HG03439 (cell line): ENCODE results near the gene PDHX.
A peak's percentile ranks its signal among the peaks of the same experiment; 100 is the strongest.
"Not testable (repeated sequence)": the region's sequence is repeated elsewhere in the genome, so short reads cannot be mapped to it uniquely, and the experiment has no call there.

Experiments used
- ATAC-seq: cut with Tn5 transposase; IDR thresholded peaks from one replicate; pipeline ENCODE4 v1.9.1; 2021; ENCODE audit warnings: mild to moderate bottlenecking, moderate library complexity; ENCODE audit not compliant: unreplicated experiment

The PDHX gene

GRCh38 chr11:34910817-34911216 is 5.6 kb upstream of the PDHX start:
- no peak for ATAC-seq

DNA sequence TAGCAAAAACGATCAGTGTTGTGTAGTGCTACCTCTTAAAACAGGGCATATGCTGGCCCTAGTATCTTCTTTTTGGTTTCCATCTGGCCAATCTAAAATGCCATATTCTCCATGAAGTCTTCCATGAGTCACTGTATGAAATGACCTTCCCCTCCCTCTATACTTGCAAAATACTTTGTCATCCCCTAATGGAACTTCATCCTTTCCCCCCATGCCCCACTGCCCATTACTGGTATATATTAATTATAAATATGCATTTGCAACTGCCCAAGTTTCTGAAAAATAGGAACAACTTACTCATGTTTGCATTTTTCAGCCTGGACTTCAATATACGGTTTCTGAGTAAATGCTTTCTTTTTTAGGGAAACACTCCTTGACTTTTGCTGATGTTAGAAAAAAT is 4.7 kb upstream of the PDHX start:
- no peak for ATAC-seq

- not testable (repeated sequence) for ATAC-seq
Observed at GRCh38 chr11:34913556-34913955, 2.9 kb upstream of the PDHX start.

DNA sequence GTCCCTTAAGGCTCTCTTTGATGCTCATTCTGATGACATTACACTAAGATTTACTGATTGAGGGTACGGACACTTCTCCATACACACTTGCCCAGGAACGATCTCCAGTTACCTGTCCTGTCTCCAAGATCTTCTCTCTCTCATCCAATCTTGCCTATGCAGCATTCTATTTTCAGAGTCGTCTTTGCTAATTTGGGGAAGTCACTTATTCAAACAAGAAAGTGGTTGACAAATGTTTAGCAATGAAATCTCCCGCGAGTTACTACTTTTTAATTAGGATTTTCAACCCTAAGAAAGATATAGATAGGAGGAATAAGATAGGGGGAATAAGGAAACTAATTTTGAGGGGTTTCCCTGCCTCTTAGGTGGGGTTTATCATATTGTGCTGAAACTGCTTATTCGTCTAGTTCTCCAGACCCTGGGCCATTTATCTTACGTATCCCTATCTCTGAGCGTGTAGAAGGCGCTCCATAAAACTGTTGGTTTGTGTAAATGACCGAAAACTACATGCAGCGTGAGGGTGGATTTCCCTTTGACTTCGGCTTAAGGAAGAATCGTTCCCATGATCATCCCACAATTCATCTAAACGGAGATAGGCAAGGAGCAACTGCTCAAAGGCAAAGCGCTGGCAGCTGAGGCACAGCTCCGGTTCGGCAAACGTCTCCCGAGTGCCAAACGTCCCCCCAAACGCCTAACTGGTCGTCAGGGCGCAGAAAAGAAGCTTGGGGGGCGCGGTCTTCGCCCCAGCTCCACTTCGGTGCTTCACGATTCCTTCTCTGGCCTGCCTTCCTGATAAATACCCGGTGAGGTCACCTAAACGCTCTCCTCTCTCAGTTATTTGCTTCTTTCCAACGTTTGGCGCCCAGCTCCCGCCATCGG is 1.0 kb upstream of the PDHX start:
- ATAC-seq: peak; percentile 3

GRCh38 chr11:34916843-34917770 is 689 bp downstream of the PDHX start:
- ATAC-seq: no peak

DNA sequence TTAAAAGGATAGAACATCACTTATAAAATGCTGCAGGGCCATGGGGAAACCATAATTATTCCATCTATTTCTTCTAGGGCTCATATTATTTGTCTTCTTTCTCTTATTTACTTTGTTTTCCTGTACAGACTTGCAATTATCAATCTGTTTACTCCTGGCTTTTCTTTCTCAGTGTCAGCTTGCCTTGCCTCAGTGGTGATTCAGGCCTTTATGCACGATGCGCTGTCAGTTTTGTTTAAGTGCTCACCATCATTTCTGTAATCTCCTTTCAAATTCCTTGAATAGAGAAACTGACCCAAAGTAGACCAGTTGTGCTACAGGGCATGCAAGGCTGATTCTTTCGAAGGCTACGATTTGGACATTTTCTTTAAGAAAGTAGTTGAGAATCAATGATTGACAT is 4.7 kb downstream of the PDHX start:
- ATAC-seq: no peak

- ATAC-seq: no peak
Observed at GRCh38 chr11:34924714-34925113, 8.3 kb downstream of the PDHX start.

GRCh38 chr11:34926101-34926830 is 9.8 kb downstream of the PDHX start:
- no peak for ATAC-seq

DNA sequence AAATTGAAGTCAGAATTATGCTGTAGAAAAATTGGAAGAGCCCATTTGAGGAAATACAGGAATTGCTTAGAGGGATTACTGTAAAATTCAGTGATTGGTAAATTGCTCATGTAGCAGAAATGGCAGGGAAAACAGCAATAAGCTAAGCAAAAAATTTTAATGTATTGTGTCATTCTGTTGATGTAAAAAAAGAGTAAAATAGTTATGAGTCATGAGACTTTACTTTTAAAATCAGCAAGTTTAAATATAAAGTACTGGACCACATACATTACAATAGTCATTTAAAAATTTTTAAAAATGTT is 10.4 kb downstream of the PDHX start:
- no peak for ATAC-seq

DNA sequence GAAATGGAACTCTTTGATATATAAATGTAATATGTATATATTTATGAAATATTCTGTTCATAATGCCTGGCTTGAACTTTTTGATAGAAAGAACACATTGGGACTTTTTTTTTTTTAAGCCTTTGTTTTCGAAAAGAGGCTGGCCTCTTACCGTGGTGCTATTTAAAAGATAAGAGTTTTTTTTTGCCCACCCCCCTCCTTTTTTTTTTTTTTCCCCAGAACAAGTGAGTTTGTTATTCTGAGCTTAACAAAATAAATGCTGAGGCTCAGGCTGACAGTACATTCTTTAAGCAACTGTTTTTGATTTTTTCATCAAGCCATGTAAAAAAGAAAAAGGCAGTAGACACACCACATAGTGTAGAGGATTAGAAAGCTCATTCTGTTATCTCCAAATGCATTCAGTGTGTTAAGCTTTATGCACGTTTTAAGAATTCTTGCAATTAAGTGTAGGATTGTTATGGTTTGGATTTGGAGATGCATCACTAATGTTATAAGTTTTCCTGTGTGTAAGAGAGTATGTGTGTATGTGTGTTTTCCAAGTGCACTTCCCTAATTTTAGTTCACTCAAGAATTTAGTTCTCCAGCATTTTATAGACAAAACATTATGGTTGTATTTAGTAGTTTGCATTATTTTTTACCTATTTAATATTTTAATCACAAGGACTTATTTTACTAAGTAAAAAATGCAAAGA is 12.0 kb downstream of the PDHX start:
- ATAC-seq: no peak

GRCh38 chr11:34928960-34929680 is 12.7 kb downstream of the PDHX start:
- no peak for ATAC-seq

DNA sequence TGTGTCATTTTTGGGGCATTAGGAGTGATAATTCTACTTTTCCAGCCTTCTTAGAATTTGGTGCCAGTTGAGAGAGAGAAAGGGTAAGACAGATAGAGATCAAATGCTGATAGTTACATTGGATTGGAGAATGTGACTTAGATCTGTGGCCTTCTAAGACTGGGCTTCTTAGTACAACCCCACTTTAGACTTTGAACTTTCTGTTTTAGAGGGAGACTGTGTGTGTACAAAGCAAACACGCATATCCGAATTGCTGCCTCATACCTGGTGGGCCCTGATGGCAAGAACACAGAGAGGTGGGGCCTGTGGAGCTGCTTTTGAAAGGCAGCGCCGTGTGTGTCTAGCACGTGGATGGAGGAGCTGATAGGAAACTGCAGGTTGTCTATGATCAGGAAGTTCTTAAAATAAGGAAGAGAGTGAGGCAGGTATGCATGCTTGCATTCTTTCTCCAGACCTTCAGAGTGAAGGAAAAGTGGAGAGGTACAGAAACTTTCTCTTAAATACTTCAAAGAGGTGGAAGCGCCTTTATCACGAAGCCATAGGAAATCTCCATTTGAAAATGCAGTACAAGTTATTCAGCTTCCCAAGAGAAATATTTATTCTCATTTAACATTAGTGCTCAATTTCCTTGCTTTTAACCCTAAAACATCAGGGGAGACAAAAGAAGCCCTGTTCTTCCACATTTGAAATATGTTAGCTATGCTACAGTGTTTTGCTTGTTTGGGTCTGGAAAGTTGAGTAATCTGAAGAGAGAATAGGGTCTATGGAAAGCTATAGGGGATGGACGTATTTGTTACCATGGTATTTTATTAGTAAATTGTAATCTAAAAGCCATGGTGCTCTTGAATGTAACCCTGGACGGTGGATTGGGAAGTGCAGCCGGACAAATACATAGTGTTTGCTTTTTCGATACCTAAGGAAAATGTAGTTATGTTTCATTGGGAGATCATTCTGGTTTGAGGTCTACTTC is 13.7 kb downstream of the PDHX start:
- no peak for ATAC-seq

- no peak for ATAC-seq
Observed at GRCh38 chr11:34936945-34937629, 20.7 kb downstream of the PDHX start.

- no peak for ATAC-seq
Observed at GRCh38 chr11:34938611-34939010, 22.2 kb downstream of the PDHX start.

DNA sequence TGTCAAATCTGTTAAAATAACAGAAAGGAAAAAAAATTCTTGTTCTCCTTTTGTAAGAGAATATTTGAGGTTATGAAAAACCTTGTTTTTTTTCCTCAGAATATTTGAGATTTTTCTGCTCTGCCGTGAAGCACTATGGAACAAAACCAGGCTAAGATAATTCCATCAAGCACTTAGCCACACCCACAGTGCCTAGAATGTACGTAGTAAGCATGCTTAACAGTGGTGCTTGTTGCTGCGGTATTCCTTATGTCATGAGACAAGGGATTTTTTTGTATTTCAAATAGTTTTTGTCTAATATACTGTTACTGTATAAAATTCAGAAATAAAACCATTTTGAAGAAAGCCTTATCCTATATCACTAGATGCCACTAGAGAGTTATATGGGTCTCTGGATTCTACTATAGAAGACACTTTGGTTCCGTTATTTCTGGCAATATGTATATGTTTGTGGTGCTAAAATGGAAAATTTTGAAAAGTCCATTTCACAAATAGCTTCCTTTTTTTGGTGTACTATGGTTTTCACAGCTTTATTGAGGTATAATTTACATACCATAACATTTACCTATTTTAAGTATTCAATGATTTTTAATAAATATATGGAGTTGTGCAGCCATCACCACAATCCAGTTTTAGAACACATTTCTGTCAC is 23.7 kb downstream of the PDHX start:
- no peak for ATAC-seq

GRCh38 chr11:34941688-34942087 is 25.3 kb downstream of the PDHX start:
- ATAC-seq: no peak

DNA sequence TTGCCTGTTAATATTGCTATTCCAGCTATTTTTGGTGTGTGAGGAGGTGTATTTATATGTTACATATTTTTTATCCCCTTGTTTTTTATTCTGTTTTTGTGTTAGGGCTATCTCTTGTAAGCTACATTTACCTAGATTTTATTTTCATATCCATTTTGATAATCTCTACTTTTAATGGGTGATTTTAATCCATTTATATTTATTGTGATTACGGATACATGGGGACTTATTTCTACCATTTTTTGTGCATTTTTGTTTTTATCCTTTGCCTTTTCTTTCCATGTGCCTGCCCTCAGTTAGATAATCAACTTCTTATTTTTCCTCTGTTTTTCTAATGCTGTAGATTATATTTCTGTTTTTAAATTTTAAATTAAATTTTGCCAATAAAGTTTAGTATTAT is 28.3 kb downstream of the PDHX start:
- no peak for ATAC-seq

GRCh38 chr11:34948696-34949095 is 32.3 kb downstream of the PDHX start:
- ATAC-seq: no peak
